Measurements from ENCODE around the gene SSH2.
"Not testable (repeated sequence)": the region's sequence is repeated elsewhere in the genome, so short reads cannot be mapped to it uniquely, and the experiment has no call there.

The SSH2 gene

GRCh38 chr17:29927546-29927945 lies 2.5 kb downstream of the SSH2 start:
- no peak for DNase-seq (ENCODE audit: low read depth)

- DNase-seq (ENCODE audit: low read depth) = no peak
Observed at GRCh38 chr17:29924786-29925185, 5.2 kb downstream of the SSH2 start.

- DNase-seq (ENCODE audit: low read depth) = no peak
Observed at GRCh38 chr17:29918922-29919856, 10.8 kb downstream of the SSH2 start.

GRCh38 chr17:29918016-29918415 lies 12.0 kb downstream of the SSH2 start:
- no peak for DNase-seq (ENCODE audit: low read depth)

GRCh38 chr17:29914819-29915537 lies 15.1 kb downstream of the SSH2 start:
- DNase-seq (ENCODE audit: low read depth) = no peak

- no peak for DNase-seq (ENCODE audit: low read depth)
Observed at GRCh38 chr17:29911641-29912177, 18.3 kb downstream of the SSH2 start.

- DNase-seq (ENCODE audit: low read depth) = no peak
Observed at GRCh38 chr17:29909236-29910003, 20.6 kb downstream of the SSH2 start.

- no peak for DNase-seq (ENCODE audit: low read depth)
Observed at GRCh38 chr17:29906969-29907368, 23.1 kb downstream of the SSH2 start.

- DNase-seq (ENCODE audit: low read depth) = no peak
Observed at GRCh38 chr17:29905879-29906167, 24.2 kb downstream of the SSH2 start.

GRCh38 chr17:29905086-29905878 lies 24.7 kb downstream of the SSH2 start:
- DNase-seq (ENCODE audit: low read depth) = no peak

GRCh38 chr17:29903471-29903870 lies 26.6 kb downstream of the SSH2 start:
- no peak for DNase-seq (ENCODE audit: low read depth)

- DNase-seq (ENCODE audit: low read depth) = not testable (repeated sequence)
Observed at GRCh38 chr17:29897136-29897535, 32.9 kb downstream of the SSH2 start.

GRCh38 chr17:29892201-29892600 lies 37.8 kb downstream of the SSH2 start:
- no peak for DNase-seq (ENCODE audit: low read depth)

GRCh38 chr17:29891131-29891530 lies 38.9 kb downstream of the SSH2 start:
- no peak for DNase-seq (ENCODE audit: low read depth)

- no peak for DNase-seq (ENCODE audit: low read depth)
Observed at GRCh38 chr17:29885031-29885640, 44.9 kb downstream of the SSH2 start.

- DNase-seq (ENCODE audit: low read depth) = no peak
Observed at GRCh38 chr17:29883497-29883896, 46.5 kb downstream of the SSH2 start.

- DNase-seq (ENCODE audit: low read depth) = no peak
Observed at GRCh38 chr17:29881256-29881655, 48.8 kb downstream of the SSH2 start.

GRCh38 chr17:29880031-29880430 lies 50.0 kb downstream of the SSH2 start:
- DNase-seq (ENCODE audit: low read depth) = no peak

- DNase-seq (ENCODE audit: low read depth) = no peak
Observed at GRCh38 chr17:29874931-29875596, 55.0 kb downstream of the SSH2 start.

GRCh38 chr17:29874358-29874757 lies 55.7 kb downstream of the SSH2 start:
- DNase-seq (ENCODE audit: low read depth) = not testable (repeated sequence)

GRCh38 chr17:29873476-29873875 lies 56.6 kb downstream of the SSH2 start:
- DNase-seq (ENCODE audit: low read depth) = no peak

Data from fibroblast of gingiva (primary cell).